Endothelial cell (in vitro differentiated cells): ENCODE results near the gene SORCS2. TPM values are rescaled to one million over a fixed set of nuclear protein-coding genes. Genes with fewer than 3 reads are reported as not detected.

Experiments used
- DNase-seq: peaks from one replicate; pipeline ENCODE4 v3.0.0; 2021; ENCODE audit warnings: low spot score
- H3K27ac Mint-ChIP-seq: one replicate; pipeline ENCODE4 v1.8.0; 2021; ENCODE audit warnings: mixed read lengths, inconsistent platforms; ENCODE audit not compliant: unreplicated experiment
- H3K27me3 Mint-ChIP-seq: one replicate; pipeline ENCODE4 v1.8.0; 2021; ENCODE audit warnings: mild to moderate bottlenecking, moderate library complexity, mixed read lengths, inconsistent platforms; ENCODE audit not compliant: unreplicated experiment
- H3K36me3 Mint-ChIP-seq: one replicate; pipeline ENCODE4 v1.8.0; 2021; ENCODE audit warnings: mild to moderate bottlenecking, low read depth, mixed read lengths, inconsistent platforms; ENCODE audit not compliant: unreplicated experiment
- H3K4me1 Mint-ChIP-seq: one replicate; pipeline ENCODE4 v1.8.0; 2021; ENCODE audit warnings: mild to moderate bottlenecking, mixed read lengths, inconsistent platforms; ENCODE audit not compliant: unreplicated experiment
- H3K4me3 Mint-ChIP-seq: one replicate; pipeline ENCODE4 v1.8.0; 2021; ENCODE audit warnings: mild to moderate bottlenecking, mixed read lengths, inconsistent platforms; ENCODE audit not compliant: unreplicated experiment
- H3K9me3 Mint-ChIP-seq: one replicate; pipeline ENCODE4 v1.8.0; 2021; ENCODE audit warnings: mixed read lengths, inconsistent platforms; ENCODE audit not compliant: unreplicated experiment
- total RNA-seq: library from RNA; stranded (reverse); fragmentation: NEBNext Ultra II Directional; extraction: Animal tissue kit (Norgen Biotek cat#: 25700); gene quantifications from one replicate; pipeline ENCODE4 v1.2.1, GENCODE V29; 2021; ENCODE audit not compliant: unreplicated experiment
- TF ChIP-seq, protein P1 (sequence below): fragments of 200-600 bp; sonication (generic); IDR thresholded peaks from one replicate; pipeline ENCODE4 v1.5.0; 2021; ENCODE audit warnings: antibody characterized with exemption; ENCODE audit not compliant: unreplicated experiment

SORCS2 gene
- total RNA-seq, 1 donor from 2014 or later, result 1.3 TPM

DNA sequence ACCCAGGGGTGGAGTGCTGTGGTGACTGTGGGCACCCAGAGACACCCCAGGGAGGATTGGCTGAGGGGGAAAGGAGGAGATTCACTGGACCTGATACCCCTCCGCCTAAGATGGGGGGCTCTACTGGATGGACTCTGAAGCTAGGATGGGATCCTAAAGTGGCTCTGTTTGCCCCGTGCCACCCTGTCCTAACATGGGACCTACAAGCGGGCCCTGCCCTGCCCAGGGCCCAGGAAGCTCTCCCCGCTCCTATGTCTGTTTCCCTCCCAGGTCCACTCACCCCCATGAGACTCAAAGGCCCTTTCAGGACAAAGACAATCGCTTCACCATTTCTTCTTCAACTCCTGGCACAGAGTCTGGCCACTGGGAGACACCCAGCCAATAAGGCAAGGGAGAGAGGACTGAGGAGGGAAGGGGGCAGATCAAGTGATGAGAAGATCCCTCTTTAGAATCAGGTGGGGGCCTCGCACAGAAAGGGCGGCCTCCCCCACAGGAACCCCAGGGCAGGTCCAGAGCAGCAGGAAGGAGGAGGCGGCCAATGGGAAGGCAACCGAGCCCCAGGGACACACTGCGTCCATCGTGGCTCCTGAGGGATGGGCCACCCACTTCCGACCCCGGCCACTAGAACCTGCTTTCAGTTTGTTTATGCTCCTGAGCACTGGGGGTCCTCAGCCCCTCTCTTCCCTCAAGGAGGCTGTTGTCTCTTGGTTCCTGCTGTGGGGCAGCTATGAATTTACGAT is 592.0 kb downstream of the SORCS2 start:
- TF ChIP-seq, protein P1, sequence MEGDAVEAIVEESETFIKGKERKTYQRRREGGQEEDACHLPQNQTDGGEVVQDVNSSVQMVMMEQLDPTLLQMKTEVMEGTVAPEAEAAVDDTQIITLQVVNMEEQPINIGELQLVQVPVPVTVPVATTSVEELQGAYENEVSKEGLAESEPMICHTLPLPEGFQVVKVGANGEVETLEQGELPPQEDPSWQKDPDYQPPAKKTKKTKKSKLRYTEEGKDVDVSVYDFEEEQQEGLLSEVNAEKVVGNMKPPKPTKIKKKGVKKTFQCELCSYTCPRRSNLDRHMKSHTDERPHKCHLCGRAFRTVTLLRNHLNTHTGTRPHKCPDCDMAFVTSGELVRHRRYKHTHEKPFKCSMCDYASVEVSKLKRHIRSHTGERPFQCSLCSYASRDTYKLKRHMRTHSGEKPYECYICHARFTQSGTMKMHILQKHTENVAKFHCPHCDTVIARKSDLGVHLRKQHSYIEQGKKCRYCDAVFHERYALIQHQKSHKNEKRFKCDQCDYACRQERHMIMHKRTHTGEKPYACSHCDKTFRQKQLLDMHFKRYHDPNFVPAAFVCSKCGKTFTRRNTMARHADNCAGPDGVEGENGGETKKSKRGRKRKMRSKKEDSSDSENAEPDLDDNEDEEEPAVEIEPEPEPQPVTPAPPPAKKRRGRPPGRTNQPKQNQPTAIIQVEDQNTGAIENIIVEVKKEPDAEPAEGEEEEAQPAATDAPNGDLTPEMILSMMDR, result no peak
- no peak for DNase-seq
- Mint-ChIP-seq H3K27ac (no peak overlapping the region), H3K4me3 (no peak overlapping the region), H3K27me3 (peaks cover 2% of the 10 kb centered on the region), H3K9me3 (no peaks in the 10 kb centered on the region), H3K36me3 (peaks cover 24% of the 10 kb centered on the region), H3K4me1 (peaks cover 17% of the 10 kb centered on the region)

DNA sequence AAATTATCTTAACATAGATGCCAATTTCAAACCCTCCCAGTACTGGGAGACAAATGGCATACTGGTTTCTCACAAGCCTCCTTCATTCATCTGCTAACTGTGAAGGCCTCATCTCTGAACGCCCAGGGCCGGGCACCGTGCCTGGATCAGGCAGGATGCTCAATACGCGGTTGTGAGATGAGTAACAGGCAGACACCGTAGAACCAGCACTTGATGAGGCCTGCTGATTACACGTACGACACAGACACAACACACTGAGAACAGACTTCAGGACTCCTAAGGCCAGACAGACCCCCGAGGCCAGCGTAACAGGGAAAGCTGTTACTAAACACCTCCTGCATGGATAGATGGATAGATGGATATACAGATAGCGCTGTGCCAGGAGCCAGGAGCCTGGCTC is 592.7 kb downstream of the SORCS2 start:
- H3K27me3 Mint-ChIP-seq, result peaks cover 2% of the 10 kb centered on the region
- H3K4me3 Mint-ChIP-seq, result no peak overlapping the region
- TF ChIP-seq, protein P1, result no peak
- no peak overlapping the region for H3K27ac Mint-ChIP-seq
- peaks cover 24% of the 10 kb centered on the region for H3K36me3 Mint-ChIP-seq
- peaks cover 17% of the 10 kb centered on the region for H3K4me1 Mint-ChIP-seq
- H3K9me3 Mint-ChIP-seq, result no peaks in the 10 kb centered on the region
- DNase-seq, result no peak

DNA sequence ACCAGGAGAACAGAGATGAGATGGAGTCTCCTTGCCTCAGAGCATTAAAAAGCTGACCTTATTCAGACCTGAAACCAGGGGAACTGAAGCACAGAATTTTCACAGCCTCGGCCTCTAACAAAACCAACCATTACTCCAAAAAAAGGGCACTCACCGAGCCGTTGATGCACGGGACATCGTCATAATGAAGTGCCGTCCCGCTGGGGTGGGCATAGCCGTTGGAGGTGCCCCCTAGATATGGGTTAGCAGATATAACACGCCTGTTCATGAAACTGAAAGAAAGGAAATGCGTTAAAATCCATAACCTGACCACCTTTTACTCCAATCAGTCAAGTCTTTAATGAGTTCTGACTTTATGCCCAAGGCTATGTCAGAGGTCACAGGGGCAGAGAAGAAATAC is 593.7 kb downstream of the SORCS2 start:
- Mint-ChIP-seq H3K4me1 (peaks cover 13% of the 10 kb centered on the region), H3K4me3 (no peak overlapping the region), H3K9me3 (no peaks in the 10 kb centered on the region), H3K27ac (no peak overlapping the region), H3K36me3 (peaks cover 24% of the 10 kb centered on the region), H3K27me3 (peaks cover 2% of the 10 kb centered on the region)
- TF ChIP-seq, protein P1, result no peak
- DNase-seq, result no peak

DNA sequence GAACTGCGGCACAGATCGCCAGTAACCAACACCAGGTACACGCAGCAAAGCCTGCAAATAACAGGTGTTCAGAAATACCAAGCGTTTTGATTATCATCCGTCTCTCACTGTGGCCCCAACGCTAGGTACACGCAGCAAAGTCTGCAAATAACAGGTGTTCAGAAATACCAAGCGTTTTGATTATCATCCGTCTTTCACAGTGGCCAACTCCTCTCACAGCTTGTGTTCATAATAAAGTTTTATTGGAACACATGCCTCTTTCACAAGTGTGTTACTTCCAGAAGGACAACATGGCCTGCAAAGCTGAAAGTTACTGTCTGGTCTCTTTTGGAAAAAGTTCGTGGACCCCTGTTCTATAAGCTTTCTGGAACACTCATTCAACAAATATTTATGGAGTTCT is 594.2 kb downstream of the SORCS2 start:
- Mint-ChIP-seq H3K4me3 (no peak overlapping the region), H3K4me1 (peaks cover 8% of the 10 kb centered on the region), H3K9me3 (no peaks in the 10 kb centered on the region), H3K27me3 (peaks cover 2% of the 10 kb centered on the region), H3K36me3 (peaks cover 24% of the 10 kb centered on the region), H3K27ac (no peak overlapping the region)
- DNase-seq, result no peak
- TF ChIP-seq, protein P1, result no peak

DNA sequence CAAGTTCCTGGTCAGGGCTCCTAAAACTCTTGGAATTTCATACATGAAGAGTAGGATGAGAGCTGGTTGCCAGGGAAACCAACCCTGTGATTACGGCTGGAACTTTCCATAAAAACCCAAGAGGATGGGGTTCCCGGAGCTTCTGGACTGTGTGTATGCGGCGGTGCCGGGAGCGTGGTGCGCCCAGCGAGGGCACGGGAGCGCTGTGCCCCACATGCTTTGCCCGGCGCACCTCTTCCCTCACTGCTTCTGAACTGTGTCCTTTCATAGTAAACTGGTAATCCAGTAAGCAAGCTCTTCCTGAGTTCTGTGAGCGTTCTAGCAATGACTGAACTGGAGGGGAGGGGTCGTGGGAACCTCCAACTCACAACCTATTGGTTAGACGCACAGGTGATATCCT is 594.7 kb downstream of the SORCS2 start:
- Mint-ChIP-seq H3K27me3 (peaks cover 2% of the 10 kb centered on the region), H3K4me1 (peaks cover 3% of the 10 kb centered on the region), H3K9me3 (no peaks in the 10 kb centered on the region), H3K27ac (no peak overlapping the region), H3K4me3 (no peak overlapping the region), H3K36me3 (peaks cover 24% of the 10 kb centered on the region)
- no peak for DNase-seq
- TF ChIP-seq, protein P1, result no peak
